ENCODE measurements around the gene DLG2.

DLG2 gene

DNA sequence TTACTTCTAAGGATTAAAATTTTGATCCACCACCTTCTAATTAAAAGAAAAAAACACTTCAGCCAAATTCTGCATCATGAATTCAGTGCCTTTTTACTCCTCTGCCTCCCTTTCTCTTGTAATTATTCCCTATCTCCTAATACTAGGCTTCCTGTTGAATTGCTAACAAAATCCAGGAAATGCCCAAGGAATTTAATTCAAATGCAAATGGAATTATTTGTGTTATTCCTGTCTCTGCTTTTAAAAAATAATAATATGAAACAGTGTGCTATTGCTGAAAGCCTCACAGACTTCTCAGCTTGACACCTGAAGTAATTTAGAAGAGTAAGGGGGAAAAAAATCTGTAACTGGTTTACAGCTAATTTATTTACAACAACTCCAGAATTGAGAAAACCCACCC is 85.5 kb downstream of the DLG2 start:
- no peak for DNase-seq

GRCh38 chr11:85540635-85541205 is 86.4 kb downstream of the DLG2 start:
- no peak for DNase-seq

GRCh38 chr11:85540181-85540580 is 87.0 kb downstream of the DLG2 start:
- no peak for DNase-seq

GRCh38 chr11:85539740-85540139 is 87.4 kb downstream of the DLG2 start:
- DNase-seq: no peak

DNA sequence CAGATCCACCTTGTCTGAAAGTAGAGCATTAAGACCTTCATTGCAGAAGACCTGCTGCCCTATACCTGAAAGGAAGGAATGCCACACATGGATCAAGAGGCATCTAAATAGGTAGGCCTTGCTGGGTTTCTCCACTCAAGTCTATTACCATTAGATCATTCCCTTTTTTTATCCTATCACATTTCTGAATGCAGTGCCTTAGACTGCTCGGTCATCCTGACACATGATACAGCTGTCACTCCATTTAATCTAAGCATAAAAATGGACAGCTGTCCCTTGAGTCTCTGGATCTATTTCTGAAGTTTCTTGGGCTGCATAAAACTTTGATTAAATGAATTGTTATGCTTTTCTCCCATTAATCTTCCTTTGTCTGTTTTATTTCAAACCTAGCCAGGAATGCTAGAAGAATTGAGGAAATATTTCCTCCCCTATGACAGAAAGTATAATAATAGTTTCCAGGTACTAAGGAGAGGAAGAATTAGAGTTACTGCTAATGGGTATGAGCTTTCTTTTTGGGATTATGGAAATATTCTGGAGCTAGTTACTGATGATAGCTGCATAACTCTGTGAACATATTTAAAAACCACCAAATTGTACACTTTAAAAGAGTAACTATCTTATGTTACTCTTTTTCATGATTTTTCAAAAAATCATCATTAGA is 88.0 kb downstream of the DLG2 start:
- no peak for DNase-seq

- no peak for DNase-seq
Observed at GRCh38 chr11:85536438-85536837, 90.7 kb downstream of the DLG2 start.

GRCh38 chr11:85534806-85535205 is 92.3 kb downstream of the DLG2 start:
- DNase-seq: no peak

DNA sequence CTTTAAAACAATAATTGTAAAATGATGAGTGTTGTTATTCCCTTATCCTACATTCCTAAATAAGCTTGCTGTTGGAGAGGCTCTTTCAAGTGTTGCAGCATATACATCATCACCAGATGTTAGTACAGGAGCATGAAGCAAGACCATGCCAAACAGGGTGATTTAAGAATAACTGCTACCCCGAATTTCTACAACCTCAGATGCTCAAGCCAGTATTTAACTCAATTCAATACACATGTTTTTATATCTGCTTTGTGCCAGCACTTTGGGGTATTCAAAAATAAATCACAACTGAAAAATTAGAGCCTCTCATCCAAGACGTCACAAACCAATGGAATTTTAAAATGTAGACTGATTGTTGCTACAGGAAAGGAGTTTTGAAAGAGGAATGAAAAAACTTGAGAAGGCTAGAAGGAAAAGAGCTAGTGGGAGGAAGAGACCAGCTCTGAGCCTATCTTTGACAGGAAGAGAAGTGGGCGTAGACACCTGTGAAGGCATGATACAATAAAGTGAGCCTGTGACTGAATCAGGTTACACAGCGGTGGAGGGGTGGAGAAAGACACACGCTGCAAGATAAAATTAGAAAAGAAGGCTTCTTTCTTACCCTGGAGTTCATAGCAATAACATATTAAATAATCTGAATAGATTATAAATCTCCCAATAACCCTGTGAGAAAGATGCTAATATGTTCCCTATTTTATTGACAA is 95.8 kb downstream of the DLG2 start:
- DNase-seq: no peak

DNA sequence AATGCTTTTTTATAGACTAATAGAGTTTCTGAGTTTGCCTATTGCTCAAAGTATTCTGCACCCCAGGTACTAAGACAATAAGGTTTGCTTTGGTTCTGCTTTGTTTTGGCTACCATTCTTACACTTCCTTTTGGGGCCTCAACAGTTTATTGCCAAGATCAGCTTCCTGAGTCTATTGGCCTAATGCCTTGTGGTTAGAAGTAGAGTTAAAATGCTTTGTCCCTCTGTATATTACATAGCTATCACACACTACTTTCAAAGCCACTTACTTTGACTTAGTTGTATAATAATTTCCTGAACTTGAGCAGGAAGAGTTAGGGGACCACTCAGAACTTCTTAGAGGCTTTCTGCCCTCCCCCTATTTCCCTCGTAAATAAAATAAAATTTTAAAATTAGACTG is 96.5 kb downstream of the DLG2 start:
- no peak for DNase-seq

GRCh38 chr11:85526564-85526963 is 100.6 kb downstream of the DLG2 start:
- no peak for DNase-seq

DNA sequence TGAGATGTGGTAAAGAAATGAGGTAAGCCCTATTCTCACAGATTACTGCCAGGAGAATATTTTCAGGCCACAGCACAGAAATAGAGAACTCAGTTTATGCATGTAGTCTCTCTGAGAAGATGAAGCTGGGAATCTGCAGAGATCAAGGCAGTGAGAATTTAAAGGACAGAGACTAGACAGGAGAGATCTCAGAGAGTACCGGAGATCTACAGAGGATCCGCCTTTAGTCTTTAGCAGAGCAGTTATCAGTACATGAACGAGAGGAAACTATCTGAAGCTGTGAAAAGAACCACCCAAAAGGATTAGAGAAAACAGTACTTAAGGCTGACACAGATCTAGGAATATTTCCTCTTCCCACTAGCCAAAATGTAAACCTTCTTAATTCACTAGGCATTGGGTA is 101.5 kb downstream of the DLG2 start:
- DNase-seq: no peak

GRCh38 chr11:85517272-85517671 is 109.9 kb downstream of the DLG2 start:
- DNase-seq: no peak

DNA sequence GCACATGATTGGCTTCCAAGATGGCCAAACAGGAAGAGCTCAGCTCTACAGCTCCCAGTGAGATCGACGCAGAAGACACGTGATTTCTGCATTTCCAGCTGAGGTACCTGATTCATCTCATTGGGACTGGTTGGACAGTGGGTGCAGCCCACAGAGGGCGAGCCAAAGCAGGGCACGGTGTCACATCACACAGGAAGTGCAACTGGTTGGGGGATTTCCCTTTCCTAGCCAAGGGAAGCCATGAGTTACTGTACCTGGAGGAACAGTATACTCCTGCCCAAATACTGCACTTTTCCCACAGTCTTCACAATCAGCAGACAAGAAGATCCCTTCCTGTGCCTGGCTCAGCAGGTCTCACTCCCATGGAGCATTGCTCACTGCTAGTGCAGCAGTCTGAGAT is 131.2 kb downstream of the DLG2 start:
- no peak for DNase-seq

- no peak for DNase-seq
Observed at GRCh38 chr11:85494396-85494795, 132.7 kb downstream of the DLG2 start.

- DNase-seq: no peak
Observed at GRCh38 chr11:85485902-85486301, 141.2 kb downstream of the DLG2 start.

DNA sequence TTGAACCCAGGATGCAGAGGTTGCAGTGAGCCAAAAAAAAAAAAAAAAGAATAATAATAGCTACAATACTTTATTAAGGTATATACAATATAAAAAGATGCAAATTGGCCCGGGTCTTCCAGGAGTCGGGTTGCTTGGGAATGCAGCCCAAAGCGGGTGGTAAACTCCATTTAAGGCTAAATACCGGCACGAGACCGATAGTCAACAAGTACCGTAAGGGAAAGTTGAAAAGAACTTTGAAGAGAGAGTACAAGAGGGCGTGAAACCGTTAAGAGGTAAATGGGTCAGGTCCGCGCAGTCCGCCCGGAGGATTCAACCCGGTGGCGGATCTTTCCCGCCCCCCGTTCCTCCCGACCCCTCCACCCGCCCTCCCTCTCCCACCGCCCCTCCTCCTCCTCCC is 143.3 kb downstream of the DLG2 start:
- no peak for DNase-seq

DNA sequence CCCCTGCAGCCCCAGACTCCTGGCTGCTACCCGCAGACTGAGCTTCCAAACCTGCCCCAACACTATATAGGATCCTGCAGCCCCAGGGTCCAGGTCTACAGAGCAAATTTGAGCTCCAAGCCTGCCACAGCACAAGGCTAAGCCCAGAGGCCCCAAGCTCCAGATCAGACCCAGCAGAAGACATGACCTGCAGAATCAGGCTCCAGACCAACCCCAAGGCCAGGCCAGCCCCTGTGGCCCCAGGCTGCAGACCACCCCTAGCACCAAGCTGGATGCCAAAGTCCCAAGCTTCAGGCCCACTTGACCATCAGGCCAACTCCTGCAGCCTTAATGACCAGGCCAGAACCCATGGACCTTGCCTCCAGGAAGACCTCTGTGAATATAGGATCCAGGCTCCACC is 145.3 kb downstream of the DLG2 start:
- no peak for DNase-seq

- no peak for DNase-seq
Observed at GRCh38 chr11:85475660-85476517, 151.3 kb downstream of the DLG2 start.

DNA sequence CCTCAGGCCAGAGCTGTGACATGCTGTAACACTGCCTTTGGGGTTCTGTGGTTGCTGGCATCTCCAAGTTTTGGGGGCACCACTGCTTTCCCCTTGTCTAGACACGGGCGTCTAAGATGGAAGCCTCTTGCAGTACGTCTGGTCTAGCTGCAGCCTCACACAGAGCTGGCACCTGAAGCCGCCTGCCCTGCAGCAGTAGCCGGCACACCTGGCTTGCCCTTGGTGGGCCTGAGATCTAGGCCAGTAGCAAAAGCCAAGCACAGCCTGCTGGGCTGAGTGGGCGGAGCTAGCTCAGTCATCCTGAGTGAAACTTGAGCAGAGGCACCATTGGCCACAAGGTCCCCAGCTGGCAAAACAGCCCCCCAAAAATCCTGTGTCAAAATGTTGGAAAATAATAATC is 154.2 kb downstream of the DLG2 start:
- DNase-seq: no peak

DNA sequence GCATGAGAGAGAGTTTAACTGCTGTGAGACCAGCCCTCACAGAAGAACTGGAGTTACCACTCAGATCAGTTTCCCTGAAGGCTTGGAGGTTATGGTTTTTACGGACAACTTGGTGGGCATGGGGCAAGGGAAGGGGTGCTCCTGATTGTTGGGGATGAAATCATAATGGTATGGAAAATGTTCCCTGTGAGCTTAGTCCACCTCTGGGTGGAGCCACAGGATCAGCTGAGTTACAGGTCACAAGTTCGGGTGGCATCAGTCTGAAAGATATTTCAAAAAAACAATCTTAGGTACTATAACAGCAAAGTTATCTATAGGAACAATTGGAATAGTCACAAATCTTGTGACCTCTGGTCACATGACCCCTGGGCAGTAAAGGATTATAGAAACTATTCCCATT is 162.9 kb downstream of the DLG2 start:
- no peak for DNase-seq

- DNase-seq: no peak
Observed at GRCh38 chr11:85459304-85459703, 167.8 kb downstream of the DLG2 start.

DNA sequence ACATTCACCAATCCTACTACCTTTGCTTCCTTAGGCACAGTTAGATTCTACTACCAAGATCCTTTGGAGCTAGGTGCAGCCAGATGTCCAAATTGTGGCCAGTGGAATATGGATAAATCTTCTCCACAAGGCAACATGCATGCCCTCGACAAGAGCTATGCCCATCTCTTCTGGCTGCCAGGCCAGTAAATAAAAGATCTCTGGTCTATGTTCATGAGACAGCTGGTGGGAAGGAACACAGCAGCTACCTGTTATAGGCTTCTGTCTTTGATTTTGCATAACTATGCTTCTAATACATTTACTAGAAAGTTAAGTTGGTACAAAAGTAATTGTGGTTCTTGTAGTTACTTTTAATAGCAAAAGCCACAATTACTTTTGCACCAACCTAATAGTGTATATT is 182.7 kb downstream of the DLG2 start:
- no peak for DNase-seq

GRCh38 chr11:85440273-85440672 is 186.9 kb downstream of the DLG2 start:
- DNase-seq: no peak

DNA sequence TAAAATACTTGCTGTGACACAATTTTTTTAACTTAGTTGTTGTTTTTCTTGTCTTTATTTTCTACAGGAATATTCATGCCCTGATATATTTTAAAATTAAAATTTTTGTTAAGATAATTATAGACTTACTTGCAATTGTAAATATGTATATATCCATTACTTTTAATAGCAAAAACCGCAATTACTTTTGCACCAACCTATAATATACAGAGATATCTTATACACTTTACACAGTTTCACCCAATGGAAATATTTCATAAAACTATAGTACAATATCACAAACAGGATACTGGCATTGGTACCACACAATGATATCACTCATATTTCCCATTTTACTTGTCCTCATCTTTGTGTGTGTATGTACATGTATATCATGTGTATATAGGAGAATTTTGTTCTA is 188.8 kb downstream of the DLG2 start:
- no peak for DNase-seq

Data from stimulated activated CD4-positive, alpha-beta T cell treated with anti-CD3 and anti-CD28 coated beads, Interleukin-4, amount 100 ng/mL, for 1 hour (primary cell).